ENCODE measurements around the gene ARFIP1. TPM values are rescaled to one million over a fixed set of nuclear protein-coding genes. Genes with fewer than 3 reads are reported as not detected.

ARFIP1 gene
- total RNA-seq, 1 donor = 55.5 TPM

- H3K4me3 ChIP-seq (ENCODE audit: low read depth, low read length) = no peak overlapping the region
- DNase-seq (ENCODE audit: low read depth) = peak; percentile 79
- TF ChIP-seq CTCF (IDR thresholded peaks at IDR 0.05; ENCODE audit: insufficient read depth, low read length) = no peak
Measured at GRCh38 chr4:152943672-152944071, 163.9 kb downstream of the ARFIP1 start.

- no peak for DNase-seq (ENCODE audit: low read depth)
- no peak overlapping the region for H3K4me3 ChIP-seq (ENCODE audit: low read depth, low read length)
- no peak for TF ChIP-seq CTCF (IDR thresholded peaks at IDR 0.05; ENCODE audit: insufficient read depth, low read length)
Measured at GRCh38 chr4:152944666-152945320, 165.0 kb downstream of the ARFIP1 start.

GRCh38 chr4:152945639-152946038 lies 165.9 kb downstream of the ARFIP1 start:
- DNase-seq (ENCODE audit: low read depth) = no peak
- TF ChIP-seq CTCF (IDR thresholded peaks at IDR 0.05; ENCODE audit: insufficient read depth, low read length) = no peak
- H3K4me3 ChIP-seq (ENCODE audit: low read depth, low read length) = no peak overlapping the region

DNA sequence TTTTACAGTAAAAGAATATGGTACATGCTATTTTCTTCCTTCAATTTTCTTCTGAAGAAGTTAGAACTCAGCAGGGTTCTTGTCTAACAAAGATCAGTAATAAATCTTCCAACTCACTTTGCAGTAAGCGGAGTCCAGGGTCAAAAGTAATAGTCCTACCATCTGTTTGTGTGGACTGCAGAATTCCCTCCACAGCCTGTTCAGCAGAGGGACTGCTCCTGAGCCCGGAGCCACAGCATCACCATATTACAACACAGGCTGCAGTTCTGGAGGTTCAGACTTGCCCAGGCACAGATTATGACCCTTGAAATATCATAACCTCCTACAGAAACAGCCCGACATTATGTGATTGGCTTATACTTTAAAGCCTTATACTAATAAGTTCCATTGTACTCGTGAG lies 166.7 kb downstream of the ARFIP1 start:
- no peak overlapping the region for H3K4me3 ChIP-seq (ENCODE audit: low read depth, low read length)
- TF ChIP-seq CTCF (IDR thresholded peaks at IDR 0.05; ENCODE audit: insufficient read depth, low read length) = no peak
- no peak for DNase-seq (ENCODE audit: low read depth)

DNA sequence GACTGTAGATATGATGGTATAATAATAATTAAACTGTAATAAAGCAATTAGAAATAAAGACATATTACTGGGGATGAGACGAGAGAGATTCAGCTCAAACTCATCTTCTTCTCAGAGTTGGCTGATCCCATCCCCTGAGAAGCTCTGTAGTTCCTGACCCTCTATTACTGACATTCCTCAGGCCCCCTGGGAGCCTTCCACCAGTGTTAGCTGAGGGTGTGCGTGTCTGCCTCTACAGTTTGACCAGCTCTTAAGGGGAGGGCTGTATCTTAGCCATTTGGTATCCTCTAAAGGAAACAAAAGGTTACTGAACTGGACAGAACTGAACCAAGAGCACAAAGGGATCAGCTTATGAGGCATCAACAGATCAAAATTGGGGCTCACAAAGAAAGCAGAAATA lies 167.6 kb downstream of the ARFIP1 start:
- no peak for DNase-seq (ENCODE audit: low read depth)
- no peak for TF ChIP-seq CTCF (IDR thresholded peaks at IDR 0.05; ENCODE audit: insufficient read depth, low read length)
- H3K4me3 ChIP-seq (ENCODE audit: low read depth, low read length) = no peak overlapping the region

- no peak overlapping the region for H3K4me3 ChIP-seq (ENCODE audit: low read depth, low read length)
- TF ChIP-seq CTCF (IDR thresholded peaks at IDR 0.05; ENCODE audit: insufficient read depth, low read length) = no peak
- DNase-seq (ENCODE audit: low read depth) = no peak
Measured at GRCh38 chr4:152949930-152950329, 170.2 kb downstream of the ARFIP1 start.

All from fibroblast of the aortic adventitia (primary cell).